Stimulated activated naive B cell treated with anti-CD40 and anti-IgM and Interleukin-4, amounts not matched to agents 10 μg/mL and 1 μg/mL and 100 μg/mL, for 72 hours (primary cell): ENCODE data around the gene SMG1.
A peak's percentile ranks its signal among the peaks of the same experiment; 100 is the strongest.
"Not testable (repeated sequence)": the region's sequence is repeated elsewhere in the genome, so short reads cannot be mapped to it uniquely, and the experiment has no call there.

Experiments
- ATAC-seq, 2 donors: fragments of 150-1000 bp; cut with Tn5 transposase; replicated peaks; 2 replicates each; pipeline ENCODE4 v1.10.0; 2021; ENCODE audit warnings: moderate library complexity in 1 of 2
- DNase-seq: peaks from one replicate; pipeline ENCODE4 v3.0.0; 2021
- H3K27ac Mint-ChIP-seq: one replicate; pipeline ENCODE4 v1.8.0; 2022; ENCODE audit warnings: mild to moderate bottlenecking, mixed read lengths
- H3K27me3 Mint-ChIP-seq, 2 donors: one replicate each; pipeline ENCODE4 v1.8.0; 2022; ENCODE audit warnings: mixed read lengths in 2 of 2
- H3K36me3 Mint-ChIP-seq, 2 donors: one replicate each; pipeline ENCODE4 v1.8.0; 2022; ENCODE audit warnings: mixed read lengths in 2 of 2, mild to moderate bottlenecking in 1 of 2
- H3K4me1 Mint-ChIP-seq, 2 donors: one replicate each; pipeline ENCODE4 v1.8.0; 2022; ENCODE audit warnings: mixed read lengths in 2 of 2, mild to moderate bottlenecking in 1 of 2
- H3K4me3 Mint-ChIP-seq, 2 donors: one replicate each; pipeline ENCODE4 v1.8.0; 2022; ENCODE audit warnings: mild to moderate bottlenecking in 2 of 2, mixed read lengths in 2 of 2, moderate library complexity in 1 of 2
- H3K9me3 Mint-ChIP-seq, 2 donors: one replicate each; pipeline ENCODE4 v1.8.0; 2022; ENCODE audit warnings: mixed read lengths in 2 of 2, mild to moderate bottlenecking in 1 of 2

SMG1 gene

GRCh38 chr16:18762713-18763112, 163.5 kb downstream of the SMG1 start:
- not testable (repeated sequence) for DNase-seq, H3K27me3 Mint-ChIP-seq, H3K36me3 Mint-ChIP-seq, H3K4me3 Mint-ChIP-seq, H3K27ac Mint-ChIP-seq, H3K9me3 Mint-ChIP-seq, ATAC-seq
- H3K4me1 Mint-ChIP-seq: peaks cover 13 to 19% of the 10 kb centered on the region in 2 donors

- H3K9me3 Mint-ChIP-seq, H3K27me3 Mint-ChIP-seq, H3K36me3 Mint-ChIP-seq, H3K27ac Mint-ChIP-seq: not testable (repeated sequence)
- DNase-seq (peak; percentile 55), ATAC-seq (peak; percentile 72 to 74)
- peaks cover 20 to 32% of the 10 kb centered on the region in 2 donors for H3K4me1 Mint-ChIP-seq
- peak overlapping the region in 1 of 2 donors; percentile 32 for H3K4me3 Mint-ChIP-seq
These were observed 166.3 kb downstream of the SMG1 start for GRCh38 chr16:18759598-18760520.

GRCh38 chr16:18757960-18758660, 168.1 kb downstream of the SMG1 start:
- Mint-ChIP-seq H3K4me1 (peaks cover 20 to 32% of the 10 kb centered on the region in 2 donors), H3K27ac (peak overlapping the region; percentile 20)
- not testable (repeated sequence) for DNase-seq, H3K36me3 Mint-ChIP-seq, H3K4me3 Mint-ChIP-seq, H3K9me3 Mint-ChIP-seq, H3K27me3 Mint-ChIP-seq
- peak; percentile 83 to 86 for ATAC-seq

GRCh38 chr16:18756639-18757038, 169.6 kb downstream of the SMG1 start:
- Mint-ChIP-seq H3K4me1 (peaks cover 20 to 32% of the 10 kb centered on the region in 2 donors), H3K27ac (peak overlapping the region; percentile 3), H3K4me3 (peak overlapping the region; percentile 9 to 23)
- not testable (repeated sequence) for H3K9me3 Mint-ChIP-seq, H3K36me3 Mint-ChIP-seq, DNase-seq, H3K27me3 Mint-ChIP-seq, ATAC-seq
